ENCODE results near the gene SH3D21.

The SH3D21 gene

DNA sequence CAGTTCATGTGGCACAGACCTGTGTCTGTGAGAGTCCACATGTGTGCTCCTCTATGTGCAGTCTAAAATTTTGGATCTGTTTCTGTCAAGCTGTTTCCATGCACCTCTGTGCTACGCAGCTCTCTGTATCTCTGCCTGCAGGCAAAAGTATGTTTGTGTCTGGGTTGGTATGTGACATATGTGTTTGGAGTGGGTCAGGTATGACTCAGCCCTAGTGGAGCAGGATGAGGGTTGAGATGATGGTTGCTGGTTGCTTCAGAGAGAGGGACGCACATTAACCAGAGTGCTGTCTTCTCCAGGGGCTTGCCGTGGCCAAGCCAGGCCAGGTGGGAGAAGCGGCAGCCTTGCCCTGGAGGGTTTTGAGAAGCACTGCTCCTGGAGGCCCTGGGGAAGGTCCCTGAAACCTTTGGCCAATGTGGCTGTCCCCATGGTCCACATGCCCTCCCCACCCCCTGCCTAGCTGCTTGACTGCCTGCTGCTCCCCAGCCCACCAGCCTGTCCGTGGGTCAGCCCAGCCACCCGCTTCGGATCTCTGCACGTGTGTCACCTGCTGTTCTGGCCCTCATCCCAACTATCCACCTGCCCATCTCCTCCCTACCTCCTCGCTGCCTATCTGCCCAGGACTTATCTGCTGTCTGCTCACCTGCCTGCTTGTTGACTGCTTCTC, 21.4 kb downstream of the SH3D21 start:
- H3K4me3 Mint-ChIP-seq, result no peak overlapping the region
- ATAC-seq (replicated peaks) (no peak), DNase-seq (no peak)
- H3K27me3 Mint-ChIP-seq, result no peaks in the 10 kb centered on the region
- H3K36me3 Mint-ChIP-seq (ENCODE audit: insufficient read depth), result peaks cover 7% of the 10 kb centered on the region
- peak overlapping the region in 1 of 2 donors; percentile 29 for H3K27ac Mint-ChIP-seq
- H3K4me1 Mint-ChIP-seq (ENCODE audit: low read depth in 2 of 2), result peaks cover 12 to 19% of the 10 kb centered on the region in 2 donors
- no peaks in the 10 kb centered on the region for H3K9me3 Mint-ChIP-seq

DNA sequence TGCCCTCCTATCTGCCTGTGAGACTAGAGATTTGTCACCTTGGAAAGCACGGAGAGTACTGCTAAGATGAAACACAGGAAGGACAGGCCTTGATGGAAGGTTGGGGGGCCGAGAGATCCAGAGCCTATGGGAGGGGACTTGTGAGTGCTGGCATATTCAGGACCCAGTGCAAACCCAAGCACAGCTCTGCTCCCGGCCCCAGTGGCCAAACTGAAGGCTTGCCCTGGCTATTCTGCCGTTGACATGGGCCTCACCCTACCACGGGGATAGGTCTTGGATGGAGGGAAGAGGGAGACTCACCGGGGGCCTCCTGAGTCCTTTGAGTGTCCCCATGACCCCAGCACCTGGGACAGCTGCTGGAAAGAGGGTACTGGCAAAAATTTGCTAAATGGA, 21.9 kb downstream of the SH3D21 start:
- no peak for ATAC-seq (replicated peaks)

DNA sequence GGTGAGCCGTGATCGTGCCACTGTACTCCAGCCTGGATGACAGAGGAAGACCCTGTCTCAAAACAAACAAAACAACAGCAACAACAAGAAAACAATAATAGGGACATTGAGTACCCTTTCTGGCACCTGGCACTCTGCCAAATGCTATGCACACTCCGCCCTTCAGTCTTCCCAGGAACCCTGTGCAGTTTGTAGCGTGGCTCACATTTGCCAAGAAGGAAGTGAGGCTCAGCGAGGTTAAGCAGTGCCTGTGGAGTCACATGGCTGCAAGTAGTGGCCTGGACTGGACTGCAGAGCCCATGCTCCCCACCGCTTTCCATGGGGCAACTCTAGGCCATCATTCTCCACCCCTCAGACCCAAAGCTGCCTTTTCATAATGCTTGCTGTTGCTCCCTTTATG, 22.5 kb downstream of the SH3D21 start:
- DNase-seq, result no peak
- Mint-ChIP-seq H3K9me3 (no peaks in the 10 kb centered on the region), H3K4me1 (ENCODE audit: low read depth in 2 of 2) (peaks cover 12 to 19% of the 10 kb centered on the region in 2 donors), H3K36me3 (ENCODE audit: insufficient read depth) (peaks cover 3% of the 10 kb centered on the region), H3K27me3 (no peaks in the 10 kb centered on the region), H3K4me3 (no peak overlapping the region), H3K27ac (no peak overlapping the region)
- no peak for ATAC-seq (replicated peaks)

More for the DNA sequence above, 21.9 kb downstream of the SH3D21 start:
- Mint-ChIP-seq H3K27ac (peak overlapping the region in 1 of 2 donors; percentile 29), H3K4me1 (ENCODE audit: low read depth in 2 of 2) (peaks cover 12 to 19% of the 10 kb centered on the region in 2 donors), H3K36me3 (ENCODE audit: insufficient read depth) (peaks cover 3% of the 10 kb centered on the region), H3K27me3 (no peaks in the 10 kb centered on the region), H3K4me3 (no peak overlapping the region), H3K9me3 (no peaks in the 10 kb centered on the region)
- DNase-seq, result no peak

DNA sequence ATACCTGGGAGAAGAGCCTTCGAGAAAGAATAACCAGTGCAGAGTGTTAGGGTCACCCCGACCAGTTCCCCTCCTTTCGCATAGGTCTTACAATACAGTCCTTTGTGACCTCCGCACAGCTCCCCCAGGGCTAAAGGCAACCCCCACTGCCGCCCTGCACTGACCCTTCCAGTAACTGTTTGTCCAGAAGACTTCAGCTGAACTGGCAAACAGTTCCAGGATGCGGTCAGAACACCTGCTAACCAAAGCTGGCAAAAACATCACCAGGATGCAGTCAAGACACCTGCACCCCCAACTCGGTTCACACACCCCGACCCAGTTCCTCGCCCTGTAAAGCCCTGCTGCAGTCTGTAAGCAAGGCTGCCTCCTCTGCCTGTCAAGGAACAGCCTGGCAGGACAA, 23.6 kb downstream of the SH3D21 start:
- DNase-seq (no peak), ATAC-seq (replicated peaks) (peak; percentile 51)
- Mint-ChIP-seq H3K27me3 (no peaks in the 10 kb centered on the region), H3K4me3 (no peak overlapping the region), H3K4me1 (ENCODE audit: low read depth in 2 of 2) (peaks cover 5 to 10% of the 10 kb centered on the region in 2 donors), H3K9me3 (no peaks in the 10 kb centered on the region), H3K36me3 (ENCODE audit: insufficient read depth) (peaks cover 3% of the 10 kb centered on the region), H3K27ac (no peak overlapping the region)

DNA sequence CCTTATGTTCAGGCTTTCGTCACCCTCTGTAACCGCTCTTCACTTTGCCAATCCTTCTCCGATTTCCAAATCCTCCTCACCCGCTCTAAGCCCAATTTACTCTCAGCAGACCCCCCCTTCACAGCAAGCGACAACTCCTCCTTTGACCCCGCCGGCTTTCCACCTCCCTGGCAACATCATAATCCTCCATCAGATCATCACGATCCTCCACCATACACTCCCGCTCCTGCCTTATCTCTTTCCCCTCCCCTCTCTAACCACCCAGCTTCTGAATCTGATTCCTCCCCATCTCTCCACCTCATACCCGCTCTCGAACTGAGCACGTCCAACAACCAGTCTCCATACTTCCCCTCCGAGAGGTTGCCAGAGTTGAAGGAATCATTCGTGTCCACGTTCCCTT, 24.8 kb downstream of the SH3D21 start:
- Mint-ChIP-seq H3K4me3 (no peak overlapping the region), H3K9me3 (no peaks in the 10 kb centered on the region), H3K36me3 (ENCODE audit: insufficient read depth) (peaks cover 3% of the 10 kb centered on the region)

DNA sequence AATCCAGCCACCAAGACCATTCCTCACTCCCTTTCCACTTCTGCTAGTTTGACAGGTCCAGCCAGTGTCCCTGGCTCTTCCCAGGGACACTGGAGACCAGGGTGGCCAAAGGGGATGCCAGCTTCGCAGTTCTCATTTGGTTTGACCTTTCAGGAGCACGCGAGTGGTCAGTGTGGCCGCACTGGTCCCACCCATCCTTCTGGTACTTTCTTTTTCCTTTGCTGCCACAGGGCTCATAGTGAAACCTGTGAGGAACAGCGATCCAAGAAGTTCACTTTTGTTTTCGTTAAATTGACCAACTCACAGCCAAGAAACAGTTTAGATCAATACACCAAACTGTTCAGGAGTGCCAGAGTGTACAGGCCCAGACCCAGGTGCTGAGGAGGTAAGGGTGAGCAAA, 31.7 kb downstream of the SH3D21 start:
- DNase-seq (no peak), ATAC-seq (replicated peaks) (no peak)
- H3K4me1 Mint-ChIP-seq (ENCODE audit: low read depth in 2 of 2), result peaks cover 3 to 4% of the 10 kb centered on the region in 2 donors
- no peaks in the 10 kb centered on the region for H3K9me3 Mint-ChIP-seq
- no peak overlapping the region for H3K4me3 Mint-ChIP-seq
- H3K27ac Mint-ChIP-seq, result peak overlapping the region in 1 of 2 donors; percentile 11
- H3K27me3 Mint-ChIP-seq, result no peaks in the 10 kb centered on the region
- H3K36me3 Mint-ChIP-seq (ENCODE audit: insufficient read depth), result peaks cover 3% of the 10 kb centered on the region

More for the DNA sequence above, 24.8 kb downstream of the SH3D21 start:
- no peak for ATAC-seq (replicated peaks)
- Mint-ChIP-seq H3K27ac (no peak overlapping the region), H3K27me3 (no peaks in the 10 kb centered on the region), H3K4me1 (ENCODE audit: low read depth in 2 of 2) (peaks cover 5 to 10% of the 10 kb centered on the region in 2 donors)
- DNase-seq, result no peak

DNA sequence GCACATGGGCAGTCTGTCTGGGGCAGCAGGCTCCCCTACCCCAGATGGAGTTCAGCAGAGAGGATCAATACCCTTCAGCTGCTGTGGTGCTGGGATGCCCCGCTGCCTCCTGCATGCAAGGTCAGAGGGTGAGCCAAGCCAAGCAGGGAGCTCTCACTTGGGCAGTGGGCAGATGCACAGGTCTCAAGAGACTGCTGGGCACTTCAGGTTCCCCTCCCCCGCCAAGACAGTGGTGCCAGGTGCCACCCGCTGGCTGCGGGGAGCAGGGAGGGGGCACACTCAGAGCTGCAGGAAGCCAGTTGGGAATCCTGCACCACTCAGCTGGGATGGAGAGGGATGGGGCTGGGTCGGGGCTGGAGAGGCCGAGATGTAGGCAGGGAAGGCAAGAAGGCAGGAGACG, 33.0 kb downstream of the SH3D21 start:
- Mint-ChIP-seq H3K9me3 (no peaks in the 10 kb centered on the region), H3K36me3 (ENCODE audit: insufficient read depth) (peaks cover 3% of the 10 kb centered on the region), H3K4me1 (ENCODE audit: low read depth in 2 of 2) (peaks cover 3 to 4% of the 10 kb centered on the region in 2 donors), H3K27me3 (no peaks in the 10 kb centered on the region), H3K27ac (no peak overlapping the region), H3K4me3 (no peak overlapping the region)
- no peak for ATAC-seq (replicated peaks)
- no peak for DNase-seq

DNA sequence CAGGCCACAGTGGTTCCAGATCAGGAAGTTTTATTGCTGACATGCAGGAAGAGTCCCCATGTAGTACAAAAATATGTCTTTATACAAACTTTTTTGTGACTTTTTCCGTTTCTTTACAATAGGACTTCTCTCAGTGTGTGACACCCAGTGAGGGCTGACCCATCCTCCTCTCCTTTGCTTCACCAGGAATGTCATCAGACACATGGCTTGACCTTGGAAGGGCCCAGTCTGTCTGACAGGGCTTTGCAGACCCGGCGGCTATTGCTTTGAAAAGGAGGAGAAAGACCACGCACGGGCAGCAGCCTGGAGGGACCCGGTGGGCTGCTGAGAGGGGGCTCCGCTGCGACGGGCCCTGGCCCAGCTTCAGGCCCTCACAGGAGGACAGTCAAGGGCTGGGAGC, 33.4 kb downstream of the SH3D21 start:
- Mint-ChIP-seq H3K4me1 (ENCODE audit: low read depth in 2 of 2) (peaks cover 3 to 4% of the 10 kb centered on the region in 2 donors), H3K27ac (no peak overlapping the region), H3K36me3 (ENCODE audit: insufficient read depth) (peaks cover 3% of the 10 kb centered on the region), H3K9me3 (no peaks in the 10 kb centered on the region), H3K27me3 (no peaks in the 10 kb centered on the region), H3K4me3 (no peak overlapping the region)
- DNase-seq (no peak), ATAC-seq (replicated peaks) (no peak)

DNA sequence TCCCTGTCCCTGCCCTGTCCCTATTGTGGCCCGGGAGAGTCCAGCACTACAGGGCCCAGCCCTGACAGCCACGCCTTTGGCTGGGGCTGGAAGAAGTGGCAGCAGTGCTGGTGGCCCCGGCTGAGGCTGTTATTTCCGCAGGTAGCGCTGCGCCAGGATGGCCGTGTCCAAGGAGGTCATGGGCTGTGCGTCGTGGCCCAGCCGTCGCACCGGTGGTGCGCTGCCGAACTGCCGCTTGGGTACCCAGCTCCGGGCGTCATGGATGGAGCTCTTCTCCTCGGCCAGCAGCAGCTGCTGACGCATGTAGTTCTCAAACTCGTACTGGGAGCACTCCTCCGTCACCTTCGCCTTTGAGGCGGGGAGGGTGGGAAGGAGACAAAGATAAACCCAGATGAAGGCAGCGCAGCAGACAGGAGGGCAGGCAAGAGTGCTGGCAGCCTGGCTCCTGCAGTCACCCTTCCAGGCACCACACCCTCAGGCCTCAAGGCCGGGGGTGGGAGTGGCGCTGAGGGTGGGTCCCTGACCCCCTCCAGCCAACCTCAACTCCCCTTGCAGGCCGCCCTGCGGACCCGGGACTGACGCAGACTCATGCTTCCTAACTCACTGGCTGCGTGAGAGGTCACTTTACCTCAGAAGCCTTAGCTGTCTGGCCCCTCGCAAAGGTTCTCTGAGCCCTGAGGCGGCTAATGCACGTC, 35.6 kb downstream of the SH3D21 start:
- Mint-ChIP-seq H3K9me3 (no peaks in the 10 kb centered on the region), H3K36me3 (ENCODE audit: insufficient read depth) (peaks cover 10% of the 10 kb centered on the region), H3K4me3 (no peak overlapping the region), H3K27ac (no peak overlapping the region), H3K4me1 (ENCODE audit: low read depth in 2 of 2) (peaks cover 4 to 5% of the 10 kb centered on the region in 2 donors), H3K27me3 (no peaks in the 10 kb centered on the region)
- DNase-seq, result no peak
- ATAC-seq (replicated peaks), result no peak

DNA sequence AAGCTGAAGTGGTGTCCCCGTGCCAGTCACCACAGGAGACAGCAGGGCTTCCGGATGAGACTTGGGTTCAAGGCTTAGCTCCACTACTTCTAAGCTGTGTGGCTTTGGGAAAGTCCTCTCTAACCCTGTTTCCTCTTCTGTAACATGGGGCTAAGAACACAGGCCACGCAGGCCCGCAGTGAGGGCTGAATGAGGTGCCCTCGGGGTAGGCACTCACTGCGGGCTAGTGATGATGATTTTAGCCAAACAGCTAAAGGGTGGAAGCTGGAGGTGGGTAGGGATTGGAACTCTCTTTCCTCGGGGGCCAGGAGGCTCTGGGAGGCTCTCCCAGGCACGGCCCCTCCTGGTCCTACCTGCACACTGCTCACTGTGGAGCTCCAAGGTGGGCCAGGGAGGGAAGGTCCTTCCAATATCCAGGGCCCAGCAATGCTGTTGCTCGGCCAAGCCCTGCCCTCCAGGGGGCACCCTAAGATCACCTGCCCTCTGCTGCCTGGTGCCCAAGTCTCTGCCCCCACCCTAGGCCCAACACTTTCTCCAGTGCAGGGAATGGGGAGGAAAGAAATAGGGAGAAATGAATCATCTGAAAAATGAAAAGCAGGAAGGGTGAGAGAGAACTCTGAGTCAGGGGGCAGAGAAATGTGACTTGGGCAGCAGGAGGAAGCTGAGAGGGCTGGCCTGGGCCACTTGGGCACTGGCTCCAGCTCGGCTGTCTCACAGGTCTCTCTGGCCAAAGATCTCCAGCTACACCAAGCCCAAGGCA, 36.4 kb downstream of the SH3D21 start:
- Mint-ChIP-seq H3K27ac (no peak overlapping the region), H3K36me3 (ENCODE audit: insufficient read depth) (peaks cover 18% of the 10 kb centered on the region), H3K9me3 (no peaks in the 10 kb centered on the region), H3K27me3 (no peaks in the 10 kb centered on the region), H3K4me1 (ENCODE audit: low read depth in 2 of 2) (peaks cover 4 to 5% of the 10 kb centered on the region in 2 donors), H3K4me3 (no peak overlapping the region)
- peak; percentile 45 to 49 (median 46) for DNase-seq
- peak; percentile 87 for ATAC-seq (replicated peaks)

DNA sequence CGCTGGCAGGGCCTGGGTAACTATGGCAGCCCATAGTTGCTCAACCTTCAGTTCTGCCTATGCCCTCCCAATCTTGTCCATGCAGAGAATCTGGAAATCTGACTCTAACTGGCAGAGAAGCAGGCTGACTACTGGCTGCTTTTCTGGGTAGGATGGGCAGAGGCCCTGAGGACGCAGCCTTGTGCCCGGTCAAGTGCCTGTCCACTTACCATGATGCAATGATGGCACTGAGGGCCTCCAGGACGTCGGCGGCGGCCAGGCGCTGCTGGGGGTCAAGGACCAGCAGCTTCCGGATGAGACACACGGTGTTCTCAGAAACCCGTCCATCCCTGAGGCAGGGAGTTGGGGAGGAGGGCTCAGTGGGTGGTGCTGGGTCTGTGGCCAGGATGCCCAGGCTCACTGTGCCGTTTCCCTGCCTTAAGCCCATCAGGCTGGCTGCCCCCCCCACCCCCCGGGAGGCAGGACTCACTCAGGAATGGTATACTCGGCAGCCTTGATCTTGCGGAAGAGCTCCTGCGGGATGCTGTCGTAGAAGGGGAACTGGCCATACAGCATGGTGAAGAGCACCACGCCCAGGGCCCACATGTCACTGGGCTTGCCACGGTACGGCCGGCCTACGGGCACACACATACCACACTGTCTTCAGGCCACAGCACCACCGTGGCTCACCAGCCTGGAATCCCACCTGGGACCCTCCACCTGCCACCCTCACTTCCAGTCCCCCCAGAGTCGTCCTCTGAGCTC, 37.7 kb downstream of the SH3D21 start:
- peaks cover 2 to 3% of the 10 kb centered on the region in 2 donors for H3K4me1 Mint-ChIP-seq (ENCODE audit: low read depth in 2 of 2)
- peaks cover 25% of the 10 kb centered on the region for H3K36me3 Mint-ChIP-seq (ENCODE audit: insufficient read depth)
- H3K27ac Mint-ChIP-seq, result peak overlapping the region in 1 of 2 donors; percentile 23

DNA sequence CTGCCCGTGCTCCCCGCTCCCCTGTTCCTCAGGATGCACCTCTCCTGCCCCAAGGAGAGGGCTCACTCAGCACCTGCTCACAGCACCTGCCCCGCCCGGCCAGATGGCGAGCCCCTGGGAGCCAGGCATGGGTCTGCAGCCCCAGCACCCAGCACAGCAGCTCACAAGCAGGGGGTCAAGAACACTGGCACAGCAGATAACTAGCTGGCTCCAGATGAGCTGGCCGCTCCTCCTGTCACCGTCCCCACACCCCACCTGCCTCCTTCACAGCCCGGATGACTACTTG, 38.2 kb downstream of the SH3D21 start:
- H3K4me3 Mint-ChIP-seq, result no peak overlapping the region
- peaks cover 0 to 2% of the 10 kb centered on the region in 2 donors for H3K4me1 Mint-ChIP-seq (ENCODE audit: low read depth in 2 of 2)
- DNase-seq (no peak), ATAC-seq (replicated peaks) (no peak)
- H3K36me3 Mint-ChIP-seq (ENCODE audit: insufficient read depth), result peaks cover 25% of the 10 kb centered on the region
- no peaks in the 10 kb centered on the region for H3K27me3 Mint-ChIP-seq
- no peaks in the 10 kb centered on the region for H3K9me3 Mint-ChIP-seq
- H3K27ac Mint-ChIP-seq, result no peak overlapping the region

More for the DNA sequence above, 37.7 kb downstream of the SH3D21 start:
- DNase-seq (no peak), ATAC-seq (replicated peaks) (no peak)
- no peaks in the 10 kb centered on the region for H3K27me3 Mint-ChIP-seq
- no peak overlapping the region for H3K4me3 Mint-ChIP-seq
- no peaks in the 10 kb centered on the region for H3K9me3 Mint-ChIP-seq

DNA sequence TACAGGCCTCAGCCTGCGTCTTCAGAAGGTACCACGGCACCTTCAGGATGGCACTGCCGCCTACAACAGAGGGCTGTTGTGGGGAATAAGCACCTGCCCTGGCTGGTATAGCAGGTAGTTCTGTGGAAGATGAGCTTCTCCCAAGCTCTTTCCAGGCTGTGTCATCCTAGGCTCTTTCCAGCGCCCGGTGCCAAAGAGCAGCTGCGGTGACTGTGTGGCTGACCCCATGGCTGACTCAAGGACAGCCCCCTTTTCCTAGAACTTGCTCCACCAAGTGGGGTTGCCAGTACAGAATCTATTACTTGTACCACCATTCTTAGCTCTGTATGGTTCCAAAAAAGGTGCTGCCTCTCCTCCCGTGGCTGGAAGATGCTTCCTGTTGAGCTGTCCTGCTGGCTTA, 39.2 kb downstream of the SH3D21 start:
- Mint-ChIP-seq H3K27ac (peak overlapping the region in 1 of 2 donors; percentile 75), H3K36me3 (ENCODE audit: insufficient read depth) (peaks cover 25% of the 10 kb centered on the region), H3K4me3 (no peak overlapping the region), H3K4me1 (ENCODE audit: low read depth in 2 of 2) (peaks cover 0 to 2% of the 10 kb centered on the region in 2 donors), H3K9me3 (no peaks in the 10 kb centered on the region), H3K27me3 (no peaks in the 10 kb centered on the region)
- ATAC-seq (replicated peaks) (no peak), DNase-seq (no peak)

Data from effector memory CD8-positive, alpha-beta T cell (primary cell).